NOMO-1 treated with dmso at 0.1 percent for 144 hours (cell line): ENCODE results near the gene UNC5B.
"Not testable (repeated sequence)": the region's sequence is repeated elsewhere in the genome, so short reads cannot be mapped to it uniquely, and the experiment has no call there.

Experiments
- DNase-seq: peaks from one replicate; lab custom pipeline; 2025; ENCODE audit not compliant: unreplicated experiment; lab: John Stamatoyannopoulos, UW

UNC5B gene

GRCh38 chr10:71266147-71266917 is 54.0 kb downstream of the UNC5B start:
- DNase-seq: no peak

- no peak for DNase-seq
These were observed 54.6 kb downstream of the UNC5B start for GRCh38 chr10:71266918-71267442.

- no peak for DNase-seq
These were observed 55.3 kb downstream of the UNC5B start for GRCh38 chr10:71267508-71268240.

- no peak for DNase-seq
These were observed 55.9 kb downstream of the UNC5B start for GRCh38 chr10:71268247-71268691.

GRCh38 chr10:71268758-71269157 is 56.4 kb downstream of the UNC5B start:
- DNase-seq: no peak

GRCh38 chr10:71269301-71270288 is 57.2 kb downstream of the UNC5B start:
- no peak for DNase-seq

GRCh38 chr10:71270301-71271220 is 58.2 kb downstream of the UNC5B start:
- DNase-seq: peak; percentile 25

- DNase-seq: no peak
These were observed 59.3 kb downstream of the UNC5B start for GRCh38 chr10:71271662-71272055.

- DNase-seq: no peak
These were observed 59.8 kb downstream of the UNC5B start for GRCh38 chr10:71272056-71272771.

- not testable (repeated sequence) for DNase-seq
These were observed 60.6 kb downstream of the UNC5B start for GRCh38 chr10:71272974-71273373.

GRCh38 chr10:71273506-71273905 is 61.1 kb downstream of the UNC5B start:
- DNase-seq: no peak

GRCh38 chr10:71274901-71275796 is 62.8 kb downstream of the UNC5B start:
- DNase-seq: no peak

- DNase-seq: no peak
These were observed 64.5 kb downstream of the UNC5B start for GRCh38 chr10:71276873-71277272.

GRCh38 chr10:71277914-71278665 is 65.7 kb downstream of the UNC5B start:
- DNase-seq: no peak

- no peak for DNase-seq
These were observed 66.6 kb downstream of the UNC5B start for GRCh38 chr10:71278691-71279588.

- no peak for DNase-seq
These were observed 67.3 kb downstream of the UNC5B start for GRCh38 chr10:71279590-71280170.
